ELR (cell line): Measurements from ENCODE around the gene ALG14.
"Not testable (repeated sequence)": the region's sequence is repeated elsewhere in the genome, so short reads cannot be mapped to it uniquely, and the experiment has no call there.

Experiments
- DNase-seq: peaks from one replicate; pipeline ENCODE4 v3.0.0-alpha.2; 2015; ENCODE audit warnings: low read depth

Gene ALG14

GRCh38 chr1:95086949-95087533, 14.3 kb upstream of the ALG14 start:
- DNase-seq = peak; percentile 92

GRCh38 chr1:95085376-95085775, 12.6 kb upstream of the ALG14 start:
- DNase-seq = no peak

GRCh38 chr1:95084317-95085176, 11.8 kb upstream of the ALG14 start:
- peak; percentile 61 for DNase-seq

- no peak for DNase-seq
These were observed 8.1 kb upstream of the ALG14 start for GRCh38 chr1:95080879-95081278.

GRCh38 chr1:95080446-95080845, 7.7 kb upstream of the ALG14 start:
- DNase-seq = no peak

GRCh38 chr1:95076034-95076433, 3.3 kb upstream of the ALG14 start:
- no peak for DNase-seq

GRCh38 chr1:95073446-95073845, 695 bp upstream of the ALG14 start:
- DNase-seq = no peak

GRCh38 chr1:95072117-95072516, 634 bp downstream of the ALG14 start:
- DNase-seq = no peak

- no peak for DNase-seq
These were observed 1.2 kb downstream of the ALG14 start for GRCh38 chr1:95071539-95071938.

GRCh38 chr1:95069710-95070093, 3.0 kb downstream of the ALG14 start:
- no peak for DNase-seq

GRCh38 chr1:95068956-95069709, 3.6 kb downstream of the ALG14 start:
- no peak for DNase-seq

GRCh38 chr1:95067568-95067967, 5.2 kb downstream of the ALG14 start:
- no peak for DNase-seq

GRCh38 chr1:95067062-95067461, 5.7 kb downstream of the ALG14 start:
- DNase-seq = no peak

- DNase-seq = no peak
These were observed 11.2 kb downstream of the ALG14 start for GRCh38 chr1:95061445-95062006.

- no peak for DNase-seq
These were observed 13.8 kb downstream of the ALG14 start for GRCh38 chr1:95058974-95059373.

GRCh38 chr1:95057351-95057750, 15.4 kb downstream of the ALG14 start:
- DNase-seq = no peak

GRCh38 chr1:95049935-95050334, 22.8 kb downstream of the ALG14 start:
- no peak for DNase-seq

GRCh38 chr1:95048317-95048716, 24.4 kb downstream of the ALG14 start:
- no peak for DNase-seq

GRCh38 chr1:95047624-95048023, 25.1 kb downstream of the ALG14 start:
- DNase-seq = not testable (repeated sequence)

GRCh38 chr1:95046359-95046758, 26.4 kb downstream of the ALG14 start:
- no peak for DNase-seq

GRCh38 chr1:95043141-95043980, 29.4 kb downstream of the ALG14 start:
- peak; percentile 88 for DNase-seq

- DNase-seq = no peak
These were observed 30.5 kb downstream of the ALG14 start for GRCh38 chr1:95042286-95042685.
